ENCODE results near the gene ERCC1.

DNA sequence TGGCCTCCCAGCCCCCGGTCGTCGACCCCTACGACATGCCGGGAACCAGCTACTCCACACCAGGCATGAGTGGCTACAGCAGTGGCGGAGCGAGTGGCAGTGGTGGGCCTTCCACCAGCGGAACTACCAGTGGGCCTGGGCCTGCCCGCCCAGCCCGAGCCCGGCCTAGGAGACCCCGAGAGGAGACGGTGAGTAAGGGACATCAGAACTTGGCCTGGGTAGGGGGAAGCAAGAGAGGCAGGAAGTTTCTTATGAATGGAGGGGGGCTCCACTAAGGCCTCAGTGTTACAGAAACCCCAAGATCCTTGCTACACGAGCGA lies 47.0 kb upstream of the ERCC1 start:
- TF ChIP-seq, protein P1, sequence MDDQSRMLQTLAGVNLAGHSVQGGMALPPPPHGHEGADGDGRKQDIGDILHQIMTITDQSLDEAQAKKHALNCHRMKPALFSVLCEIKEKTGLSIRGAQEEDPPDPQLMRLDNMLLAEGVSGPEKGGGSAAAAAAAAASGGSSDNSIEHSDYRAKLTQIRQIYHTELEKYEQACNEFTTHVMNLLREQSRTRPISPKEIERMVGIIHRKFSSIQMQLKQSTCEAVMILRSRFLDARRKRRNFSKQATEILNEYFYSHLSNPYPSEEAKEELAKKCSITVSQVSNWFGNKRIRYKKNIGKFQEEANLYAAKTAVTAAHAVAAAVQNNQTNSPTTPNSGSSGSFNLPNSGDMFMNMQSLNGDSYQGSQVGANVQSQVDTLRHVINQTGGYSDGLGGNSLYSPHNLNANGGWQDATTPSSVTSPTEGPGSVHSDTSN (IDR thresholded peaks at IDR 0.05) = no peak
- TF ChIP-seq, protein P2, sequence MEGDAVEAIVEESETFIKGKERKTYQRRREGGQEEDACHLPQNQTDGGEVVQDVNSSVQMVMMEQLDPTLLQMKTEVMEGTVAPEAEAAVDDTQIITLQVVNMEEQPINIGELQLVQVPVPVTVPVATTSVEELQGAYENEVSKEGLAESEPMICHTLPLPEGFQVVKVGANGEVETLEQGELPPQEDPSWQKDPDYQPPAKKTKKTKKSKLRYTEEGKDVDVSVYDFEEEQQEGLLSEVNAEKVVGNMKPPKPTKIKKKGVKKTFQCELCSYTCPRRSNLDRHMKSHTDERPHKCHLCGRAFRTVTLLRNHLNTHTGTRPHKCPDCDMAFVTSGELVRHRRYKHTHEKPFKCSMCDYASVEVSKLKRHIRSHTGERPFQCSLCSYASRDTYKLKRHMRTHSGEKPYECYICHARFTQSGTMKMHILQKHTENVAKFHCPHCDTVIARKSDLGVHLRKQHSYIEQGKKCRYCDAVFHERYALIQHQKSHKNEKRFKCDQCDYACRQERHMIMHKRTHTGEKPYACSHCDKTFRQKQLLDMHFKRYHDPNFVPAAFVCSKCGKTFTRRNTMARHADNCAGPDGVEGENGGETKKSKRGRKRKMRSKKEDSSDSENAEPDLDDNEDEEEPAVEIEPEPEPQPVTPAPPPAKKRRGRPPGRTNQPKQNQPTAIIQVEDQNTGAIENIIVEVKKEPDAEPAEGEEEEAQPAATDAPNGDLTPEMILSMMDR (IDR thresholded peaks at IDR 0.05) = no peak
- TF ChIP-seq, protein P3, sequence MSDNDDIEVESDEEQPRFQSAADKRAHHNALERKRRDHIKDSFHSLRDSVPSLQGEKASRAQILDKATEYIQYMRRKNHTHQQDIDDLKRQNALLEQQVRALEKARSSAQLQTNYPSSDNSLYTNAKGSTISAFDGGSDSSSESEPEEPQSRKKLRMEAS (IDR thresholded peaks at IDR 0.05; ENCODE audit: low read depth) = no peak
- no peak for TF ChIP-seq ZBTB33 (IDR thresholded peaks at IDR 0.05; ENCODE audit: borderline replicate concordance, low read depth)
- TF ChIP-seq GABPA (IDR thresholded peaks at IDR 0.05; ENCODE audit: low read depth) = no peak

Data from SK-N-SH (cell line).